ENCODE data around the gene ACCSL.

Gene ACCSL

GRCh38 chr11:44097821-44098220 lies 50.0 kb downstream of the ACCSL start:
- DNase-seq (ENCODE audit: low read depth), result peak; percentile 22
- H3K4me3 ChIP-seq (ENCODE audit: control insufficient read depth, low read depth, low read length), result no peak overlapping the region
- TF ChIP-seq CTCF (conservative IDR thresholded peaks at IDR 0.05; ENCODE audit: control insufficient read depth, insufficient read depth, low read depth, low read length), result no peak

DNA sequence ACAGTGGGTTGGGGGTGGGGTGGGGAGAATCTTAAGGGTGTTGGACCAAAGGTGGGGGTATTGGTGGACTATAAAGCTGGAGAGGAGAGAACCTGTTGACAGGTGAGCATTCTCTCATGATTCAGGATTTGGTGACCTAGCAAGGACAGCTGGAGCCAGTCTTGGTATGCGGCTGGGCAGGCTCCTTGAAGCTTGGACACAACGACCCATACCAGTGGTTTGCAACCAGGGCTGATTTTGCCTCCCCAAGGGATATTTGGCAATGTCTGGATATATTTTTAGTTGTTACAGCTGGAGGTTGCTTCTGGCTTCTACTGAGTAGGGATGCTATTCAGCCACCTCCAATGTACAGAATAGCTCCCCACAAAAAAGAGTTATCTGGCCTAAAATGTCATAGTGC lies 53.3 kb downstream of the ACCSL start:
- no peak overlapping the region for H3K4me3 ChIP-seq (ENCODE audit: control insufficient read depth, low read depth, low read length)
- no peak for TF ChIP-seq CTCF (conservative IDR thresholded peaks at IDR 0.05; ENCODE audit: control insufficient read depth, insufficient read depth, low read depth, low read length)
- no peak for DNase-seq (ENCODE audit: low read depth)

- H3K4me3 ChIP-seq (ENCODE audit: control insufficient read depth, low read depth, low read length), result no peak overlapping the region
- DNase-seq (ENCODE audit: low read depth), result no peak
- TF ChIP-seq CTCF (conservative IDR thresholded peaks at IDR 0.05; ENCODE audit: control insufficient read depth, insufficient read depth, low read depth, low read length), result peak; percentile 10
These were observed 56.9 kb downstream of the ACCSL start for GRCh38 chr11:44104481-44105294.

GRCh38 chr11:44108260-44108659 lies 60.5 kb downstream of the ACCSL start:
- no peak for DNase-seq (ENCODE audit: low read depth)
- no peak overlapping the region for H3K4me3 ChIP-seq (ENCODE audit: control insufficient read depth, low read depth, low read length)
- TF ChIP-seq CTCF (conservative IDR thresholded peaks at IDR 0.05; ENCODE audit: control insufficient read depth, insufficient read depth, low read depth, low read length), result no peak

Data from fibroblast of mammary gland (primary cell).